K562 (cell line): ENCODE measurements around the gene LIX1L. TPM values are rescaled to one million over a fixed set of nuclear protein-coding genes. Genes with fewer than 3 reads are reported as not detected.

ENCODE experiments used
- ATAC-seq: fragments of 200-7000 bp; cut with Tn5 transposase; 3 replicates; pipeline ENCODE4 v1.9.1; 2020; ENCODE audit warnings: moderate library complexity
- BruUV-seq: library from RNA; stranded (reverse); fragments of 400-500 nt; replicated peaks from 2 replicates; lab custom pipeline; 2021; lab: Mats Ljungman, UMichigan
- CTCF ChIA-PET: fragments of 300-600 bp; formaldehyde crosslinking; extraction: SDS; loops from one replicate; lab custom pipeline; 2021; ENCODE audit warnings: low intra/inter-chr PET ratio; lab: Yijun Ruan, JAX
- POLR2A ChIA-PET: fragments of 300-600, 350-650 bp; sonication (Branson Sonifier 250); formaldehyde crosslinking; extraction: SDS; loops from one replicate; lab custom pipeline; 2021; ENCODE audit warnings: antibody characterized with exemption, inconsistent platforms; lab: Yijun Ruan, JAX
- DNase-seq, 4 experiments: peaks; one replicate each; pipeline versions ENCODE4 v3.0.0 to v3.0.0-alpha.2; 2011 to 2018; ENCODE audit warnings: low spot score in 3 of 4, mixed read lengths in 3 of 4; ENCODE audit errors: extremely low read depth in 1 of 4
- FAIRE-seq: peaks from 2 replicates; lab custom pipeline; 2011; peaks lifted over from hg19 to GRCh38; lab: Jason Lieb, UNC
- H2AFZ ChIP-seq: 2 replicates; pipeline ENCODE4 v1.6.0; 2011; ENCODE audit warnings: low read depth, low read length, control low read depth, inconsistent platforms
- H3K27ac ChIP-seq: fragments of 200-600 bp; 3 replicates; pipeline ENCODE4 v1.8.0; 2011; ENCODE audit warnings: low read depth, mild to moderate bottlenecking, control low read depth, inconsistent platforms, low read length, moderate library complexity, mixed read lengths; ENCODE audit errors: extremely low read depth
- H3K27me3 ChIP-seq, 2 experiments: fragments of 300-600 bp in 1 of 2; 2 replicates in 1 of 2; 3 replicates in 1 of 2; pipeline versions ENCODE4 v1.6.0 to v1.8.0; 2011; ENCODE audit warnings: inconsistent platforms in 2 of 2, low read length in 2 of 2, mild to moderate bottlenecking in 1 of 2, mixed read lengths in 1 of 2, moderate library complexity in 1 of 2; ENCODE audit not compliant: control insufficient read depth in 2 of 2, insufficient read depth in 2 of 2
- H3K36me3 ChIP-seq: fragments of 300-600 bp; 3 replicates; pipeline ENCODE4 v1.8.0; 2011; ENCODE audit warnings: mild to moderate bottlenecking, low read length, inconsistent platforms; ENCODE audit not compliant: control insufficient read depth, insufficient read depth
- H3K4me1 ChIP-seq, 2 experiments: fragments of 200-600 bp in 1 of 2; replicated peaks in 1 of 2; 2 replicates in 1 of 2; 3 replicates in 1 of 2; pipeline versions ENCODE4 v1.5.1 to v1.8.0; 2011; ENCODE audit warnings: inconsistent platforms in 2 of 2, low read length in 2 of 2, mild to moderate bottlenecking in 1 of 2, mixed read lengths in 1 of 2, moderate library complexity in 1 of 2; ENCODE audit not compliant: control insufficient read depth in 2 of 2, insufficient read depth in 2 of 2
- H3K4me2 ChIP-seq: 2 replicates; pipeline ENCODE4 v1.6.1; 2011; ENCODE audit warnings: low read length, control low read depth, inconsistent platforms, mixed read lengths; ENCODE audit not compliant: insufficient read depth
- H3K4me3 ChIP-seq: fragments of 200-600 bp; sonication (generic), shearing (Covaris generic); 2 replicates; pipeline ENCODE4 v1.5.1; 2016; ENCODE audit warnings: control low read depth, inconsistent platforms
- H3K79me2 ChIP-seq: fragments of 200-600 bp; 3 replicates; pipeline ENCODE4 v1.8.0; 2011; ENCODE audit warnings: low read length, inconsistent platforms; ENCODE audit not compliant: control insufficient read depth, insufficient read depth
- H3K9ac ChIP-seq, 2 experiments: 2 replicates each; pipeline versions ENCODE4 v1.6.0 to v1.6.1; 2011; ENCODE audit warnings: low read depth in 2 of 2, low read length in 2 of 2, control low read depth in 1 of 2, inconsistent platforms in 1 of 2, mild to moderate bottlenecking in 1 of 2, mixed read lengths in 1 of 2; ENCODE audit not compliant: insufficient read depth in 1 of 2
- H3K9me1 ChIP-seq: one replicate; pipeline ENCODE4 v1.6.0; 2011; ENCODE audit warnings: inconsistent platforms, mild to moderate bottlenecking, low read length, moderate library complexity; ENCODE audit not compliant: control insufficient read depth, insufficient read depth
- H3K9me3 ChIP-seq: replicated peaks from 2 replicates; pipeline ENCODE4 v1.5.1; 2011; ENCODE audit warnings: low read depth, low read length, inconsistent platforms; ENCODE audit not compliant: control insufficient read depth, insufficient read depth
- H4K20me1 ChIP-seq: replicated peaks from 2 replicates; pipeline ENCODE4 v1.6.1; 2011; ENCODE audit warnings: low read length, inconsistent platforms, mixed read lengths; ENCODE audit not compliant: control insufficient read depth, insufficient read depth
- BRD4 ChIP-seq: fragments of 200-600 bp; sonication (generic); IDR thresholded peaks from 2 replicates; pipeline ENCODE4 v1.6.1; 2017; ENCODE audit warnings: inconsistent platforms
- CBX1 ChIP-seq: sonication (generic); IDR thresholded peaks from 2 replicates; pipeline ENCODE4 v1.6.1; 2016; ENCODE audit warnings: antibody characterized with exemption, low read depth, mild to moderate bottlenecking
- CXXC5 ChIP-seq: fragments of 250-450 bp; sonication (Bioruptor Pico); IDR thresholded peaks from 2 replicates; pipeline ENCODE4 v1.8.0; 2022; ENCODE audit warnings: inconsistent platforms, mild to moderate bottlenecking, moderate library complexity
- ETV1 ChIP-seq: fragments of 450-650 bp; conservative IDR thresholded peaks from 2 replicates; pipeline ENCODE4 v1.6.1; 2016; ENCODE audit warnings: missing genetic modification characterization, control low read depth, low read depth, missing compliant biosample characterization
- MAFF ChIP-seq: IDR thresholded peaks from 2 replicates; pipeline ENCODE4 v1.6.1; 2012; ENCODE audit warnings: low read length, improper control_type of control experiment
- MCM5 ChIP-seq: fragments of 450-650 bp; IDR thresholded peaks from 2 replicates; pipeline ENCODE4 v1.6.1; 2016; ENCODE audit warnings: low read depth
- MEF2D ChIP-seq: conservative IDR thresholded peaks from 2 replicates; pipeline ENCODE4 v1.6.1; 2016; ENCODE audit warnings: low read depth, missing genetic modification characterization, missing compliant biosample characterization
- RCOR1 ChIP-seq, 2 experiments: IDR thresholded peaks; 2 replicates each; pipeline ENCODE4 v1.6.1; 2012; ENCODE audit warnings: low read depth in 2 of 2, low read length in 2 of 2, borderline replicate concordance in 1 of 2, improper control_type of control experiment in 1 of 2
- SRF ChIP-seq, 2 experiments: fragments of 250-450, 450-650 bp in 1 of 2; sonication (Bioruptor Pico) in 1 of 2; sonication (generic) in 1 of 2; formaldehyde crosslinking; IDR thresholded peaks; 2 replicates each; pipeline versions ENCODE4 v1.5.0 to v1.5.1; 2020 to 2022; ENCODE audit warnings: mild to moderate bottlenecking in 1 of 2, missing genetic modification reagents in 1 of 2
- WGBS: fragments of 100-300 bp; shearing (Covaris generic); methylation state at CpG from one replicate; pipeline ENCODE4 v1.1.6; 2016; ENCODE audit warnings: low coverage, mixed read lengths; ENCODE audit not compliant: insufficient coverage; ENCODE audit errors: missing lambda C conversion rate; 5-methylcytosine and 5-hydroxymethylcytosine counted together
- in situ Hi-C: fragments of 300-500 bp; cut with MboI; formaldehyde crosslinking; loops from 4 replicates; pipeline ENCODE4 v1.15.0; 2018; ENCODE audit warnings: inconsistent platforms, mixed read lengths
- intact Hi-C: fragments of 100-400 bp; cut with micrococcal nuclease; formaldehyde crosslinking; loops from 2 replicates; pipeline ENCODE4 v1.14.2; 2022
- polyA plus RNA-seq, 8 experiments: library from polyadenylated mRNA; depleted of rRNA in 4 of 8; stranded (reverse) in 5 of 8; unstranded in 3 of 8; fragments of >200 nt; fragmentation: Nextera tagmentation in 2 of 8; fragmentation: Illumina TruSeq in 1 of 8; extraction: Ambion mirVana in 2 of 8; extraction: Trizol in 1 of 8; gene quantifications; 2 replicates each; pipeline versions ENCODE4 v1.2.1 to v1.2.3, GENCODE V29; 2011 to 2014; ENCODE audit warnings: inconsistent platforms in 1 of 8, missing spikeins in 1 of 8
- total RNA-seq, 7 experiments: library from RNA; depleted of rRNA in 6 of 7; stranded (reverse); fragments of >200 nt in 6 of 7; fragmentation: Illumina TruSeq in 2 of 7; extraction: Trizol in 2 of 7; gene quantifications; 2 replicates each; pipeline versions ENCODE4 v1.2.1 to v1.2.3, GENCODE V29; 2011 to 2021; ENCODE audit warnings: low replicate concordance in 1 of 7

The LIX1L gene
- total and polyA plus RNA-seq, 9 of the 15 experiments (the other 6 are each of a cell fraction or from before 2014, with no cell fraction given): 4.6 to 26.5 (median 12.5) TPM

GRCh38 chr1:145974721-145975120, 16.9 kb upstream of the LIX1L start:
- POLR2A ChIA-PET: interaction anchor here (15.5 kb wide), 1 partner anchor 18 kb away, joined by 320 read pairs; the partner anchor contains the start of gene TXNIP
- DNase-seq: no peak
- no peaks in the 10 kb centered on the region for H4K20me1 ChIP-seq
- no peak overlapping the region for H2AFZ ChIP-seq
- no TSS peak for BruUV-seq
- H3K9me3 ChIP-seq: no peaks in the 10 kb centered on the region
- no peaks in the 10 kb centered on the region for H3K27me3 ChIP-seq
- peaks cover 16% of the 10 kb centered on the region for H3K36me3 ChIP-seq
- in situ Hi-C loops: no loop called here
- CTCF ChIA-PET: no interaction called here
- intact Hi-C loops: no loop called here
- no peaks in the 10 kb centered on the region for H3K9me1 ChIP-seq
- peaks cover 17% of the 10 kb centered on the region for H3K79me2 ChIP-seq
- no peak overlapping the region for H3K27ac ChIP-seq
- no peak overlapping the region for H3K4me2 ChIP-seq
- H3K4me3 ChIP-seq: no peak overlapping the region
- H3K9ac ChIP-seq: peak overlapping the region in 1 of 2 experiments; percentile 5; a peak in 1 of 4 replicates
- ATAC-seq: no peak
- WGBS: 76% methylated on average over 7 of the region's 7 CpGs
- peaks cover 13 to 23% of the 10 kb centered on the region in 2 experiments for H3K4me1 ChIP-seq
- no peak for FAIRE-seq
- no peak for TF ChIP-seq CBX1
- TF ChIP-seq MCM5: no peak
- TF ChIP-seq SRF (CRISPR knock-in tag; IDR thresholded peaks at IDR 0.05): no peak
- TF ChIP-seq MAFF: no peak
- no peak for TF ChIP-seq RCOR1 (IDR thresholded peaks at IDR 0.05; ENCODE audit: borderline replicate concordance in 1 of 2, low read depth in 2 of 2, low read length in 2 of 2)
- no peak for TF ChIP-seq BRD4
- TF ChIP-seq MEF2D (tag): no peak
- no peak for TF ChIP-seq CXXC5 (CRISPR knock-in tag)
- no peak for TF ChIP-seq ETV1 (tag)
